ENCODE data around the gene TMTC4. TPM values are rescaled to one million over a fixed set of nuclear protein-coding genes. Genes with fewer than 3 reads are reported as not detected.
"Not testable (repeated sequence)": the region's sequence is repeated elsewhere in the genome, so short reads cannot be mapped to it uniquely, and the experiment has no call there.

Gene TMTC4
- total RNA-seq, 3 donors from 2014 or later: 17.2 to 23.3 (median 17.8) TPM

DNA sequence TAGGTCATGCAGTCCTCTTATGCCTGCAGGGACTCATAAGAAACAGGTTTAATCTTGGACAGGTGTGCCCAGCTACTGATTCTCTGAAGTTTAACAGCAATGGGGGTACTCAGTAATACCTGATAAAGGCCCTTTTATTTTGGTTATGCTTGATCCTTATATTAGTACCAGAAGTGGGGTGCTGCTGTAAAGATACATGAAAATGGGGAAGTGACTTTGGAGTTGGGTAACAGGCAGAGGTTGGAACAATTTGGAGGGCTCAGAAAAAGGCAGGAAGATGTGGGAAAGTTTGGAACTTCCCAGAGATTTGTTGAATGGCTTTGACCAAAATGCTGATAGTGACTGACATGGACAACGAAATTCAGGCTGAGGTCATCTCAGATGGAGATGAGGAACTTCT lies 14.6 kb upstream of the TMTC4 start:
- H3K4me3 ChIP-seq: no peak overlapping the region
- TF ChIP-seq, protein P1, sequence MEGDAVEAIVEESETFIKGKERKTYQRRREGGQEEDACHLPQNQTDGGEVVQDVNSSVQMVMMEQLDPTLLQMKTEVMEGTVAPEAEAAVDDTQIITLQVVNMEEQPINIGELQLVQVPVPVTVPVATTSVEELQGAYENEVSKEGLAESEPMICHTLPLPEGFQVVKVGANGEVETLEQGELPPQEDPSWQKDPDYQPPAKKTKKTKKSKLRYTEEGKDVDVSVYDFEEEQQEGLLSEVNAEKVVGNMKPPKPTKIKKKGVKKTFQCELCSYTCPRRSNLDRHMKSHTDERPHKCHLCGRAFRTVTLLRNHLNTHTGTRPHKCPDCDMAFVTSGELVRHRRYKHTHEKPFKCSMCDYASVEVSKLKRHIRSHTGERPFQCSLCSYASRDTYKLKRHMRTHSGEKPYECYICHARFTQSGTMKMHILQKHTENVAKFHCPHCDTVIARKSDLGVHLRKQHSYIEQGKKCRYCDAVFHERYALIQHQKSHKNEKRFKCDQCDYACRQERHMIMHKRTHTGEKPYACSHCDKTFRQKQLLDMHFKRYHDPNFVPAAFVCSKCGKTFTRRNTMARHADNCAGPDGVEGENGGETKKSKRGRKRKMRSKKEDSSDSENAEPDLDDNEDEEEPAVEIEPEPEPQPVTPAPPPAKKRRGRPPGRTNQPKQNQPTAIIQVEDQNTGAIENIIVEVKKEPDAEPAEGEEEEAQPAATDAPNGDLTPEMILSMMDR (IDR thresholded peaks at IDR 0.05): no peak
- H3K36me3 ChIP-seq (ENCODE audit: low read depth): no peaks in the 10 kb centered on the region
- no peak for DNase-seq
- H3K9me3 ChIP-seq: peaks cover 14% of the 10 kb centered on the region
- no peak for ATAC-seq
- no peaks in the 10 kb centered on the region for H3K4me1 ChIP-seq (ENCODE audit: low read depth)
- intact Hi-C loops (cut with DNase I, micrococcal nuclease): no loop called here

DNA sequence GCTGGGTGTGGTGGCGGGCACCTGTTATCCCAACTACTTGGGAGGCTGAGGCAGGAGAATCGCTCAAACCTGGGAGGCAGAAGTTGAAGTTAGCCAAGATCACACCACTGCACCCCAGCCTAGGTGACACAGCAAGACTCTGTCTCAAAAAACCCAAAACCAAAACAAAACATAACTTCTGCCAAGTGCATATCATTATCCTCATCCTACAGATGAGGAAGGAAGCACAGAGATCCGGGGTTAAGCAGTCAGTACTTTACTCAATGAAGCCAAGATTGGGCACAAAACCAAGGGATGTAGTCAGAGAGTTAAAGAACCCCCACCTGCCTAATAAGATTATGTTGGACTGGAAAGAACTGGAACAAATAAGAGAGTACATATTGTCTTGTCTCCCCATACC lies 5.5 kb upstream of the TMTC4 start:
- H3K4me3 ChIP-seq: no peak overlapping the region
- H3K4me1 ChIP-seq (ENCODE audit: low read depth): peaks cover 5% of the 10 kb centered on the region
- TF ChIP-seq, protein P1 (IDR thresholded peaks at IDR 0.05): no peak
- H3K36me3 ChIP-seq (ENCODE audit: low read depth): no peaks in the 10 kb centered on the region
- no peaks in the 10 kb centered on the region for H3K9me3 ChIP-seq
- intact Hi-C loops (cut with DNase I, micrococcal nuclease): no loop called here
- no peak for ATAC-seq
- DNase-seq: no peak

DNA sequence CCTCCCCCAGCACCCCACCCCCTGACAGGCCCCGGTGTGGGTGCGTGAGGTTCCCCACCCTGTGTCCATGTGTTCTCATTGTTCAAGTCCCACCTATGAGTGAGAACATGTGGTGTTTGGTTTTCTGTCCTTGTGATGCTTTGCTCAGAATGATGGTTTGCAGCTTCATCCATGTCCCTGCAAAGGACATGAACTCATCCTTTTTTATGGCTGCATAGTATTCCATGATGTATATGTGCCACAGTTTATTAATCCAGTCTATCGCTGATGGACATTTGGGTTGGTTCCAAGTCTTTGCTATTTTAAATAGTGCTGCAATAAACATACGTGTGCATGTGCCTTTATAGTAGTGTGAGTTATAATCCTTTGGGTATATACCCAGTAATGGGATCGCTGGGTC lies 2.5 kb upstream of the TMTC4 start:
- H3K36me3 ChIP-seq (ENCODE audit: low read depth); intact Hi-C loops (cut with DNase I, micrococcal nuclease); H3K9me3 ChIP-seq; DNase-seq; H3K4me3 ChIP-seq; ATAC-seq: not testable (repeated sequence)
- peaks cover 15% of the 10 kb centered on the region for H3K4me1 ChIP-seq (ENCODE audit: low read depth)

DNA sequence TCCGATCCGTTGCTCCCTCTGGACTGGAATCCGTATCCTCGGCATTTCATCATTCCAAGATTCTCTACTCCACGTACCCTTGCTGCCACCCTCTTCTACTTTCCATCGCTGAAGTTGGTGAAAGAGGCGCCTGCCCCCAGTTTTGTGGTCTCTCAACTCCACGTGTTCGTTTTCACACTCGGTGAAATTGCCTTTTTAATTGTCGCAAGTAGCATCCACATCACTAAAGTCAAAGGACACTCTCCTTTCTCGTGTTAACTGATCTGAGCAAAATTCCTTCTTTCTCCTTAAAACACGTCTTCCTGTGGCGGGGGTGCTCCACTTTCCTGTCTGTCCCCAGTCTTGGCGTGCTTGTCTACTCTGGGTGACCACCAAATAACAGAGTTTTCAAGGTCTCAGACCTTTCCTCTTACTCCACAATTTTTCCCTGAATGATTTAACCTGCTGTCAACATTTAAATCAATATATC lies 1.1 kb upstream of the TMTC4 start:
- intact Hi-C loops (cut with DNase I, micrococcal nuclease): no loop called here
- TF ChIP-seq, protein P1 (IDR thresholded peaks at IDR 0.05): no peak
- Histone ChIP-seq H3K4me1 (ENCODE audit: low read depth) (peaks cover 15% of the 10 kb centered on the region), H3K4me3 (no peak overlapping the region), H3K36me3 (ENCODE audit: low read depth) (no peaks in the 10 kb centered on the region), H3K9me3 (no peaks in the 10 kb centered on the region)
- DNase-seq (no peak), ATAC-seq (no peak)

DNA sequence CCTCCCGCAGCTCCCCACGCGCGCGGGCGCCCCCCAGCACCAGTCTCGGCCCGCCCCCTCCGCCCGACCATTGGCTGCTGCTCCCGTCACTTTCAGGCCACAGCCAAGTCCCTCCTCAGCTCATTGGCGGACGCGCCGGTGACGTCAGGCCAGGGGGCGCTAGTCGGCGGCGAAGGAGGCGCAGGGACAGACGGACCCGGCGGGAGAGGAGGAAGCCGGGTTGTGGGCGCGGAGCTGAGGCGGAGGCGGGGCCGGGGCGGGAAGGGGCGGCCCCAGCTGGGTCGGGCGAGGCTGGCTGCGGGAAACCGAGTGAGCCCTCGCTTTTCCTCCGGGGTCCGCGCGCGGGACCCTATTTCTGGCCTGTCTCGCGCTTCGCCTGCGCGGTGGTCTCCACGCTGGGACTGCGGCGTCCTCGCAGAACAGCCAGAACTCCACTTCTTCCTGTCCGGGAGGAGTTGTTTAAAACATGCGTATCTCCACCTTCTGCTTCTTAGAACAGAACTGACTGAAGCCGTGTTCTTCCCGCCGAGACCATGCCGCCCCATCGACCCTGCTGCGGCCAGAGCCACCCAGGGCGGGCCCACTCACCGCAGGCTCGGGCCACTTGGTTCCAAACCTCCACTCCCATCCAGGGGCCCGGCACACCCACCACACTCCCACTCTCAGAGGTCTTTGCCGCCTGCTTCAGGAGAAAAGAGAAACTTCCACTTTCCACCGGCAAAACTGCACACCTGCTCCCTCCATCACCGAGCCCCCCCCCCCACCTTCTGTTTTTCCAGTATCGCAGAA lies 471 bp upstream of the TMTC4 start:
- Histone ChIP-seq H3K36me3 (ENCODE audit: low read depth) (no peaks in the 10 kb centered on the region), H3K4me1 (ENCODE audit: low read depth) (peaks cover 15% of the 10 kb centered on the region), H3K9me3 (no peaks in the 10 kb centered on the region), H3K4me3 (peak overlapping the region; percentile 90)
- TF ChIP-seq, protein P1 (IDR thresholded peaks at IDR 0.05): no peak
- intact Hi-C loops (cut with DNase I, micrococcal nuclease): no loop called here
- ATAC-seq: peak; percentile 97
- DNase-seq: peak; percentile 99 to 100 (median 100)

DNA sequence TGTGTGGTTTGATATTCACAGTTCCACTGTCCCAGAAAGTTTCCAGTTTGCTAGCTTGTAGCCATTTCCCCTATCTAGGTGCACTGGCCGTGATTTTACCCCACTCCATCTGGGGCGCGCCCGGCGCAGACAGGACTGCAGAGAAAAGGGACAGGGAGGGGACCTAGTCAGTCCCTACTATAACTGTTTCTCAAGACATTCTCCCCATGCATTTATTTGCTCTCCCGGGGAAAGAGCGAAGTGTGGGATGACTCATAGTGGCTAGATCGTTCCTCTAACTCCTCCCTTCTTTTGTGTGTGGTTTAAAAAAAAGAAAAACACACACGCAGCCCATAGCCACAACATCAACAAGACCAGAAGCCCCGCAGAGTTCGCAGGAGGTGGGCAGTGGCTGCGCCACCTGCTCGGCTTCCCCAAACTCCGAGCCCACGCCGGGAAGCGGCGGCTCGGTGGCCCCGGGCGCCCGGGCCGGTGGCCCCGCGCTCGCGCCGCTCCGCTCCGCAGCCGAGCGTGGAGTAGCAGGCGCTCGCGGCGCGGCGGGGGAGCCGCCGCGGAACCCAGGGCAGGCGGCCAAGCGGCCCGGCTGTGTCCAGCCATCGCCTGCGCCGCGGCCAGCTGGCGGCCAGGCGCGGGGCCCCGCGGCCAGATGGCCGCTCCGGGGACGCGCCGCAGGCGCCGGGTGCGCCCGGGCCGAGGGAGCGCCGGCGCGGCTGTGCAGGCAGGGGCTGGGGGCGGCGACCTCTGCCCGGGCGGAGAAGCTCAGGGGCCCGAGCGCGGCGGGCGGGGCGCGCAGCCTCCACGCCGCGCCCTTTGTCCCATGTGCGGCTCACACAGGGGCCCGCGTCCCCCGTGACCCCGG lies 653 bp downstream of the TMTC4 start:
- DNase-seq: peak; percentile 48 to 65 (median 62)
- intact Hi-C loops (cut with DNase I, micrococcal nuclease): no loop called here
- TF ChIP-seq, protein P1 (IDR thresholded peaks at IDR 0.05): no peak
- peak; percentile 62 for ATAC-seq
- Histone ChIP-seq H3K4me3 (peak overlapping the region; percentile 90), H3K36me3 (ENCODE audit: low read depth) (no peaks in the 10 kb centered on the region), H3K9me3 (no peaks in the 10 kb centered on the region), H3K4me1 (ENCODE audit: low read depth) (peaks cover 15% of the 10 kb centered on the region)
